GM21381 (cell line): ENCODE data around the gene NIPBL.
A peak's percentile ranks its signal among the peaks of the same experiment; 100 is the strongest.
"Not testable (repeated sequence)": the region's sequence is repeated elsewhere in the genome, so short reads cannot be mapped to it uniquely, and the experiment has no call there.

ENCODE experiments used
- ATAC-seq: cut with Tn5 transposase; IDR thresholded peaks from one replicate; pipeline ENCODE4 v1.9.1; 2021; ENCODE audit warnings: mild to moderate bottlenecking, moderate library complexity; ENCODE audit not compliant: unreplicated experiment

Gene NIPBL

GRCh38 chr5:36877667-36878391, 1.3 kb downstream of the NIPBL start:
- ATAC-seq, result no peak

DNA sequence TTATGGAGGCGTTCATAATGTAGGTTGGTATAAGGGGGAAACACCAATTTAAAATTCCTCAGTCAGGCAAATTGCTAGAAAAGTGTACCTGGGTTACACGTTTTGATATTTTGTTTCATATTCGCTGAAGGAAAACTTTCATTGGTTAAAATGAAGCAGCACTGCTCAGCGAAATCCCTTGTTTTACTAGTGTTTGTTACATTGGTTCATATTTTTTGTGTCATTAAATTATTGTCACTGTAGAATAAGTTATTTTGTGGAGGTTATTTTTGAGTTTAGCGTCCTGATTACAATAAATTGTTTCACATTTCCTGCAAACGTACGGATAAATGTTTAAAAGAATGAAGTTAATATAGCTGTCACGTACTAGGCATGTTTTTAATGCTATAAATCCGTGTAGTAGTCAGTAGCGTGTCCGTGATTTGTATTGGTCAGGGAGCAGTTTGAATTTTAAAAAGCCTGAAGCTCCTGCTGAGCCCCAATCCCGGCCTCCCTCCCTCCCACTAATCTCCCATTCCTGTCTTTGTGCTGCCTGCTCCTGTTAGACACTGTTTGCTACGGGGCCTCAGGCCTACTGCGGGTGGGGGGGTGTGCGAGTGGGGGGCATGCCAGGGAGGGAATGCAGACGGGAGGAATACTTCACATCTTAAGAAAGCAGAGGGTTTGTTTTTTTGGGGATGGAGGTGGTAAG, 2.0 kb downstream of the NIPBL start:
- no peak for ATAC-seq

DNA sequence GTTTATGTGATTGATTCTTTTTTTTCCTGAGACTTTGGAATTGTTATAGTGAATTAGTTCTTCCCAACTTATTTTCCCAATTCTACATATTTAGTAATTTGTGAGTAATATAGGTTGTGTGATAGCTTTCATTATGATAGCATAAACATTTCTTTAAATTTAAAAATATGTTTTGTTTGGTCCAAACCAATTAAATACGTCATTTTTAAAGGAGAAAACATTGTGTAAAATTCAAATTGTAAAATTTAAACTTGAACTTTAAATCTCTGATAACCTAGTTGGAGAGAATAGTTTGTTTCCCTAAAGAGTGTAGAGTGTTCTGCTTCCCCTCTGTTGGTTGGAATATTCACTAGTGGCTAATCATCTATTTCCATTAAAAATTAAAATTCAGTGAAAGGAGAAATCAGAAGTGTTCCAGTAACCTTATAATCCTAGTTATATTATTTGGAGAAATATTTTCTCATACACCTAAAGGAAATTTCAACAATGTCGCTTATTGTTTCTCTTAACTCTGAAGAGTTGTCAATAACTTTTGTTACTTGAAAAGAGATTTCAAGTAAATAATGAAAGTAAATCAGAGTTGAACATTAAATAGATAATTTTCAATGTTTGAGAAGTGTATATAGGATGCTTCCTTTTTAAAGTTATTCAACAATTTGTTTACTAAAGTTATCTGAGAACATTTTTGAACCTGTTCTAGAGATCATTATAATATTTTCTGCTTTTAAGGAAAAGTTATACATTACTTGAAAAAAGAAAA, 2.9 kb downstream of the NIPBL start:
- ATAC-seq, result no peak

- ATAC-seq, result no peak
Measured at GRCh38 chr5:36880761-36881160, 4.2 kb downstream of the NIPBL start.

GRCh38 chr5:36881304-36881703, 4.7 kb downstream of the NIPBL start:
- no peak for ATAC-seq

DNA sequence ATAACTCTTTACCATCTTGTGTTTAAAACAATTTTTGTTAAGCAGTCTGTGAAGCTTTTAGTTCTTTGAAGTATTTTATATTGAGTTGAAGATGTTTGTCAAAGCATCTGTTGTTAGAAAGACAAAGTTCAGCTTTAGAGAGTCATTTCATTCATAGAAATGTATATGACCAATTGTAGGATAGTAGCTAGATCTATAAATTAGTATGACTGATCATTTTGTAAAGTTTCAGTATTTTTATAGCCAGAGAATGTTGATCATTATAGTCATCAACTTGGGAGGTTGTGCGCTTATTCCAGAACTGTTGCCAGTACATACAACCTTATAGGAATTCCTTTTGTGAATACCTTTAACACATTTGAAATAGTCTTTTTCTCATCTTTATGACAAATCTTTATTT, 5.2 kb downstream of the NIPBL start:
- ATAC-seq, result no peak

DNA sequence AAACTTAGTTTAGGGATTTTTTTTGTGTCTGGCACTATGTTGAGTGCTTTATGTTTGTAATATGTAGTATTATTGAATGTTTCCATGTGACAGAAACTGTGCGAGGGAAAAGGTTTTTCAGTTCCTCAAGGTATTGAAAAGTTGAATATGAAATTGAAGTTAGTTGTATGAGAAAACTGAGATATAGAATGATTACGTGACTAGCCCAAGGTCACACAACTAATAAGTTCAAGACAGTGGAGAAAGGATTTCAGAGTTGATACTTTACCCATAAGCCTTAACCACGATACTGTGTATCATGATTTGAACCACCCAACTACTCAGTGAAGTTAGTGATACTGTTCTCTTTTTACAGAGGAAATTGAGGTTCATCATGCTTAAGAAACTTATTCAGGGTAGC, 5.7 kb downstream of the NIPBL start:
- ATAC-seq, result peak; percentile 46

DNA sequence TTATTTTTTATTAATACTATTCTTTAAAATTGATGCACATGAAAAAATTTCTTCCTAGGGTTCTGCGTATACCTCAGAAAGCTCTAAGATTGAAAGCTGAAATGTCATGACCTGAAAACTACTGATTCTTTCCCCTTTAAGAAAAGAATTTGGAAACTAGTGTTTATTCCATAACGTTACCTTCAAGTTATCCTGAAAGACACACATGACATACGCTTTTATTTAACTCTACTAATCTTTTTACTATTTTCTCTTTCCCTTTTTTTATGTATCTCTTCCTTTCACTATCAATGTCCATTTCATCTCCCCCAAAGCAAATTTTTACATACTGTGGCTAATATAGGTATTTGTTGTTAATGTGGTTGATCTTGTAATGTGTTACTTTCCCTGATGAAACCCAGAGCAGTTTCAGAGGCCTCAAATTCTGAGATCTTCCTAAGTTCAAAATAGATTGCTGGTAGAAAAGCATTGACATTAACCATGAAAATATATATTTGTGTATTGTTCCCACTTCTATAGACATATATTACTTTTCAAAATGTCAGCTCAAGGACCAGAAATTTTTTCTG, 7.4 kb downstream of the NIPBL start:
- ATAC-seq, result no peak

DNA sequence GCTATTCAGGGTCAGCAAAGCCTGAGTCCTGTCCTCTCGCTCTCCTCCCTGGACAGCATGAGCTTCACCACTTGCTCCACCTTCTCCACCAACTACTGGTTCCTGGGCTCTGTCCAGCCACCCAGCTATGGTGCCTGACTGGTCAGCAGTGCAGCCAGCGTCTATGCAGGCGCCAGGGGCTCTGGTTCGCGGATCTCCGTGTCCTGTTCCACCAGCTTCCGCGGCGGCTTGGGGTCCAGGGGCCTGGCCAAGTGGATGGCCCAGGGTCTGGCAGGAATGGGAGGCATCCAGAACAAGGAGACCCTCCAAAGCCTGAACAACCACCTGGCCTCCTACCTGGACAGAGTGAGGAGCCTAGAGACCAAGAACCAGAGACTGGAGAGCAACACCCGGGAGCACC, 8.6 kb downstream of the NIPBL start:
- ATAC-seq, result no peak

DNA sequence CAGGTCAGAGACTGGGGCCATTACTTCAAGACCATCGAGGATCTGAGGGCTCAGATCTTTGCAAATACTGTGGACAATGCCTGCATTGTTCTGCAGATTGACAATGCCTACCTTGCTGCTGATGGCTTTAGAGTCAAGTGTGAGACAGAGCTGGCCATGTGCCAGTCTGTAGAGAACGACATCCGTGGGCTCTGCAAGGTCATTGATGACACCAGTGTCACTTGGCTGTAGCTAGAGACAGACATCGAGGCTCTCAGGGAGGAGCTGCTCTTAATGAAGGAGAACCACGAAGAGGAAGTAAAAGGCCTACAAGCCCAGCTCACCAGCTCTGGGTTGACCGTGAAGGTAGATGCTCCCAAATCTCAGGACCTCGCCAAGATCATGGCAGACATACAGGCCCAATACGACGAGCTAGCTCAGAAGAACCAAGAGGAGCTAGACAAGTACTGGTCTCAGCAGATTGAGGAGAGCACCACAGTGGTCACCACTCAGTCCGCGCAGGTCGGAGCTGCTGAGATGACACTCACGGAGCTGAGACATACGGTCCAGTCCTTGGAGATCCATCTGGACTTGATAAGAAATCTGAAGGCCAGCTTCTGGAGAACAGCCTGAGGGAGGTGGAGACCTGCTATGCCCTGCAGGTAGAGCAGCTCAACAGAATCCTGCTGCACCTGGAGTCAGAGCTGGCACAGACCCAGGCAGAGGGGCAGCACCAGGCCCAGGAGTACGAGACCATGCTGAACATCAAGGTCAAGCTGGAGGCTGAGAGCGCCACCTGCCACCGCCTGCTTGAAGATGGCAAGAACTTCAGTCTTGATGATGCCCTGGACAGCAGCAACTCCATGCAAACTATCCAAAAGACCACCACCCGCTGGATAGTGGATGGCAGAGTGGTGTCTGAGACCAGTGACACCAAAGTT, 9.3 kb downstream of the NIPBL start:
- no peak for ATAC-seq

GRCh38 chr5:36886791-36887190, 10.2 kb downstream of the NIPBL start:
- no peak for ATAC-seq

- ATAC-seq, result no peak
Measured at GRCh38 chr5:36887532-36887931, 11.0 kb downstream of the NIPBL start.

DNA sequence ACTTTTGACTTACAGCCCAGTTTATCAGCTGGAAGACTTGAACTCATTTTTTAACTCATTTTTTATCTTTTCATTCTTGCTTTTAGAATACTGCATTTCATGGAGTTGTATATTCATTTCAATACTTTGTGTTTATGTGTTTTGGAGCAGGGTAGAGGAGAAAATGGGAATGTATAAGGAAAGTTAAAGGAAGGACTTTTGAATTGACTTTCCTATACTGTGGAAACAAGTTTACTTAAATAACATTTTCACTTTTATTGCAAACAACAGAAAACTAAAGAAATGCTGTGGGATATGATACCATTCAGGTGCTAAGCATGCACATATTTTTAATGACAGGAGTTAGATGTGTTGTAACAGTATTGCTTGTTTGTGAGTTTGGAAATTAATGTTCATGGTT, 11.7 kb downstream of the NIPBL start:
- ATAC-seq, result no peak

- no peak for ATAC-seq
Measured at GRCh38 chr5:36889264-36889663, 12.7 kb downstream of the NIPBL start.

DNA sequence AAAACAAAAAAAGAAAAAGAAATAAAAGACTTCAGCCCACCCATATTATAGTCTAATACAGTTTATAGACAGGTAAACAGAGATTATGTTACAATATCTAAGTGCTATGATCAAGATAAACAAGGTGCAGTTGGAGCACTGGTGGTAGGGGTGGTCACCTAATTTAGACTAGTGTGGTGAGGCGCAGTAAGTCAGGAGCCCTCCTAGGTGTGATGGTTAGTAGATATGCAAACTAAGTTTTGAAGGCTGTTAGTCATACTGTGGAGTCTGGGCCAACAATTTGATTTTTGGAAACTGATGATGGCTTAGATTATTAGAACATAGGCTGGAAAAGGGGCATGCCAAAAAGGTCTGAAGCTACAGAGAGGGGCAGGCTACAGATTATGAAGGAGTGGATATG, 14.7 kb downstream of the NIPBL start:
- no peak for ATAC-seq

DNA sequence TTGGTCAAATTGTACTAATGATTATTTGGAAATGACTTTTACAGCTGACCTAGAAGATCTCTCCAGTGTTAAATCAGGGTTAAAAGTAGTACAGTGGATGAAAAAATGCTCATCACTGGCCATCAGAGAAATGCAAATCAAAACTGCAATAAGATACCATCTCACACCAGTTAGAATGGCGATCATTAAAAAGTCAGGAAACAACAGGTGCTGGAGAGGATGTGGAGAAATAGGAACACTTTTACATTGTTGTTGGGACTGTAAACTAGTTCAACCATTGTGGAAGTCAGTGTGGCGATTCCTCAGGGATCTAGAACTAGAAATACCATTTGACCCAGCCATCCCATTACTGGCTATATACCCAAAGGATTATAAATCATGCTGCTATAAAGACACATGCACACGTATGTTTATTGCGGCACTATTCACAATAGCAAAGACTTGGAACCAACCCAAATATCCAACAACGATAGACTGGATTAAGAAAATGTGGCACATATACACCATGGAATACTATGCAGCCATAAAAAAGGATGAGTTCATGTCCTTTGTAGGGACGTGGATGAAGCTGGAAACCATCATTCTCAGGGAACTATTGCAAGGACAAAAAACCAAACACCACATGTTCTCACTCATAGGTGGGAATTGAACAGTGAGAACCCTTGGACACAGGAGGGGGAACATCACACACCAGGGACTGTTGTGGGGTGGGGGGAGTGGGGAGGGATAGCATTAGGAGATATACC, 15.7 kb downstream of the NIPBL start:
- not testable (repeated sequence) for ATAC-seq

DNA sequence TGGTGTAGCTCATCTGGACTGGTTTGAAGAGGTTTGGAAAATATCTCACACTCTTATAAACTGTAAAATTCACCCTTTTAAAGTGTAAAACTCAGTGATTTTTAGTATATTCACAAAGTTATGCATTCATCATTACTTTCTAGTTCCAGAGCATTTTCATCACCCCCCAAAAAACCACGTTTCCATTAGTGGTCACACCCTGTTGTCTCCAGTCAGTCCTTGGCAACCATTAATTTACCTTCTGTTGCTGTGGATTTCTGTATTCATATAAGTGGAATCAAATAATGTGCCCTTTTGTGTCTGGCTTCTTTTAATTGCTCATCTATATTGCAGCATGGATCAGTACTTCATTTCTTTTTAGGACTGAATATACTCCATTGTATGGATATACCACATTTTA, 18.4 kb downstream of the NIPBL start:
- ATAC-seq, result no peak

DNA sequence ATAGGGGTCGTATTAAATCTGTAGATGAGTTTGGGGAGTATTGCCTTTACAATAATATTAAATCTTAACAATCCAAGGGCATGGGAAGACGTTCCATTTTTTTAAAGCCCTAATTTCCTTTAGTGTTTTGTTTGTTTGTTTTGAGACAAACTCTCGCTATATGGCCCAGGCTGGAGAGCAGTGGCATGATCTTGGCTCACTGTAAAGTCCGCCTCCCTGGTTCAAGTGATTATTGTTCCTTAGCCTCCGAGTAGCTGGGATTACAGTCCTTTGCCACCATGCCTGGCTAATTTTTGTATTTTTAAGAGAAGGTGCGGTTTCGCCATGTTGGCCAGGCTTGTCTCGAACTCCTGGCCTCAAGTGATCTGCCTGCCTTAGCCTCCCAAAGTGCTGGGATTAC, 19.9 kb downstream of the NIPBL start:
- no peak for ATAC-seq

- no peak for ATAC-seq
Measured at GRCh38 chr5:36897616-36898015, 21.0 kb downstream of the NIPBL start.

DNA sequence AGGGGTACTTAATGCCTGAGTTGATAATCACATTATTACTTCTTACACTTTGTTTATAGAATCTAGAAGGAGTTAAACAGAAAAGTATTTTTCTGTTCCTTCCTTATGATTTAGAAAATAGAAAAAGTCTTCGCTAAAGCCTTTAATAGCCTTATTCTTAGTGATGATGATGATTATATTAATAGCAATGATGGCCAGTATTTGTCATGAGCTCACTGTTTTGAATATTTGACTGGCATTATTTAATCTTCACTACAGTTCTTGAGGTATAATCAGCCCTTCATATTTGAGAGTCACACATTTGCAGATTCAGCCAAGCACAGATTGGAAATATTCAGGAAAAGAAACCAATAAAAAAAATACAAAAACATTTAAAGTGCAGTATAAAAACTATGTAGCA, 23.3 kb downstream of the NIPBL start:
- no peak for ATAC-seq
